ENCODE results near the gene GALNS. TPM values are rescaled to one million over a fixed set of nuclear protein-coding genes. Genes with fewer than 3 reads are reported as not detected.

Gene GALNS
- total RNA-seq, 1 donor from 2014 or later = 41.0 TPM

GRCh38 chr16:88770461-88771293 is 86.1 kb downstream of the GALNS start:
- peak; percentile 81 for DNase-seq (ENCODE audit: low read depth)

DNA sequence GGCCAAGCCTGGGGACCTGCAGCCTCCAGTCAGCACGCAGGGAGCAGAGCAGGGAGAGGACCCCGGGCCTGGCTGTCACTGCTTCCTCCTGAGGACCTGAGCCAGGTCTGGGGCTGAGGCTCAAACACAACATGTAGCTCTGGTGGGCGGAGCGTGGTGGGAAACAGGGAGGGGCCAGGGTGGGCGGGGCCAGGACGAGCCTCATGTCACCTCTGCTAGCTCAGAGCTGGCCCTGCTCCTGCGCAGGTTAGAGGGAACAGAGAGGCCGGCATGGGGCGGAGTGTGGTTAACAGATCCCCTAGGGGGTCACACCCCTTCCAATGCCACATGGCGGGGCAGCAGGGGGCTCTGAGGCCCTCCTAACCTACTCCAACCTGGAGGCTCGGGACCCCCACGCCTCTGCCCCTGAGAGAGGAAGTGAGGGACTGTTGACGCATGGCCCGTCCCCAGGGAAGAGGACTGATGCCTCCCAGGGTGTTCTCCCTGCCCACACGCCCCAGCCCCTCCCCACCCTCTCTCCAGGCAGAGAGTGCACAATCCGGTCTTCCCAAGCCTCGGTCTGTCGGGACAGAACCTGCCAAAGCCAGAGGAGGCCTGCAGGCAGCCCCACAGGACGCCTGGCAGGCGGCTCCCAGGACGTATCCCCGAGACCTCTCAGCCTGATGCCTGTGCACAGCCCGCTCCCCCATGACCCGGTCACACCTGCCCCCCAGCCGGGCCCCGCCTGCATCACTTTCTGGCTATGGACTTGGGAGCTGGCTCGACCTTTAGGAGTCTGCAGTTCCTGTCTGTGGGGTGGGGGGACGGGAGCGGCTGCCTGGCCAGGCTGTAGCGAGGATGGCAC is 86.9 kb downstream of the GALNS start:
- DNase-seq (ENCODE audit: low read depth) = peak; percentile 30

GRCh38 chr16:88768071-88768783 is 88.5 kb downstream of the GALNS start:
- DNase-seq (ENCODE audit: low read depth) = peak; percentile 36

DNA sequence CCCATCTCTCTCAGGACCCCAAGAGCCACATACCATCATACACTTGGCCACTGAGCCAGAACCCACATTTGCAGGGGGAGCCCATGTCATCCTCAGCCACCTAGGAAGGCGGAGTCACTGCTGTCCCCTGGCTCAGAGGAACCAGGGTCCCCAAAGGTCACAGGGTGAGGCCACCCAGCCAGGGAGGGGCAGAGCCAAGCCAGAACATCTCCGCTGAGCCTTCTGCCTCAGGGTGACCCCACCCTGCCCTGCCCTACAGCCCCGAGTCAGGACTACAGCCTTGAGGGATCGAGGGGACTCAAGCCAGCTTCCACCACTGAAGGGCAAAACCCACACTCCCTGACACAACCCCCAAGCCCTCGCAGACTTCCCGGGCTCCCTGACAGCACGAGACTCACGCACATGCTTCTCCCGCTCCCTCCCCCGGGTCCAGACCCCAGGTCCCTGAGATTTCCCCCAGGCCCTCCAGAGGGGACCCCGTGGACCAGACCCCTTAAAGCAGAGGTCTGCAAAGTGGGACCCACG is 89.1 kb downstream of the GALNS start:
- no peak for DNase-seq (ENCODE audit: low read depth)

GRCh38 chr16:88766975-88767374 is 89.8 kb downstream of the GALNS start:
- no peak for DNase-seq (ENCODE audit: low read depth)

DNA sequence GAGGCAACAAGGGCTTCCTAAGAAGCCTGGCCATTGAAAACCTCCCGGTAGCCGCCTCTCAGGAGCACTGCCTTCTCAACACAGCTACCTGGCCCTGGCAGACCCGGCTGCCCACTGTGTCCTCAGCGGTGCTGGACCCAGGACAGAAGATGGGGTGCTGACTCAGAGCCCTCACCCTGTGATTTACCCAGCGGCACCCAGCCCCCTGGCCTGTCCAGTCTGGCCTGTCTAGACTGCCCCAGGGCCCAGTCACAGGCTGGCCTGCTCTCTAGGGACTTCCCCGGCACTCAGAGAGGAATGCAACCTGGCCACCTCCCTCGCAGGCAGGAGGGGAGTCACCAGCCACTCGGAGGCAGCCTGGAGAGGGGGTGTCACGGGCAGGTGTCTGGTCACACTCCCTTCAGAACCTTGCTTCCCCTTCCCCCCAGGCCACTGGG is 91.8 kb downstream of the GALNS start:
- peak; percentile 68 for DNase-seq (ENCODE audit: low read depth)

- no peak for DNase-seq (ENCODE audit: low read depth)
These were observed 92.7 kb downstream of the GALNS start for GRCh38 chr16:88764080-88764479.

Other genes with a start within 250 kb of the GALNS start
- gene IL17C, start 218.4 kb downstream of the GALNS start, total RNA-seq = not detected in 2 replicates
- gene CYBA, start 205.9 kb downstream of the GALNS start, total RNA-seq = 594 and 1,266 TPM in 2 replicates
- 29.6 and 87.2 TPM in 2 replicates for gene MVD, start 193.9 kb downstream of the GALNS start, total RNA-seq
- 0.05 and 0.35 TPM in 2 replicates for gene SNAI3, start 170.4 kb downstream of the GALNS start, total RNA-seq
- gene RNF166, start 150.5 kb downstream of the GALNS start, total RNA-seq = 8.4 and 9.7 TPM in 2 replicates
- gene CTU2, start 150.4 kb downstream of the GALNS start, total RNA-seq = 5.6 and 11.1 TPM in 2 replicates
- 147 and 282 TPM in 2 replicates for gene PIEZO1, start 71.7 kb downstream of the GALNS start, total RNA-seq
- gene CDT1, start 53.2 kb downstream of the GALNS start, total RNA-seq = 1.1 and 7.6 TPM in 2 replicates
- gene APRT, start 45.0 kb downstream of the GALNS start, total RNA-seq = 55.4 and 98.3 TPM in 2 replicates
- gene TRAPPC2L, start 180 bp upstream of the GALNS start, total RNA-seq = 22.5 and 38.7 TPM in 2 replicates
- gene PABPN1L, start 9.7 kb upstream of the GALNS start, total RNA-seq = not detected in 2 replicates
- gene CBFA2T3, start 120.3 kb upstream of the GALNS start, total RNA-seq = not detected in 2 replicates
- 29.2 and 29.8 TPM in 2 replicates for gene ACSF3, start 236.9 kb upstream of the GALNS start, total RNA-seq

Measured in renal cortical epithelial cell (primary cell).